GM10248 (cell line): ENCODE results near the gene PEX12.

Source experiments
- CTCF ChIA-PET: fragments of 300-600 bp; sonication (Branson Sonifier 250); formaldehyde crosslinking; extraction: SDS; loops from one replicate; lab custom pipeline; 2021; ENCODE audit warnings: antibody characterized with exemption; lab: Yijun Ruan, JAX
- POLR2A ChIA-PET: fragments of 350-650 bp; sonication (Branson Sonifier 250); formaldehyde crosslinking; extraction: SDS; loops from one replicate; lab custom pipeline; 2020; ENCODE audit warnings: antibody characterized with exemption; lab: Yijun Ruan, JAX
- DNase-seq: peaks from one replicate; pipeline ENCODE4 v3.0.0; 2012; ENCODE audit errors: extremely low spot score
- CTCF ChIP-seq: IDR thresholded peaks from 2 replicates; pipeline ENCODE4 v1.5.1; 2012; ENCODE audit warnings: mild to moderate bottlenecking, low read depth; ENCODE audit errors: extremely low read depth, missing control alignments, control extremely low read depth

PEX12 gene

GRCh38 chr17:35545150-35545549 lies 33.2 kb downstream of the PEX12 start:
- TF ChIP-seq CTCF = no peak
- ChIA-PET POLR2A (no interaction called here), CTCF (interaction anchor here (1.1 to 1.5 kb wide), 3 partner anchors 7 to 12 kb away, joined by 3 to 5 read pairs (median 5); no protein-coding TSS in a partner anchor)
- no peak for DNase-seq

GRCh38 chr17:35543856-35544255 lies 34.5 kb downstream of the PEX12 start:
- no peak for TF ChIP-seq CTCF
- ChIA-PET POLR2A (no interaction called here), CTCF (interaction anchor here (1.0 to 3.1 kb wide), 4 partner anchors 9 to 231 kb away, joined by 3 to 17 read pairs (median 8); no protein-coding TSS in a partner anchor)
- no peak for DNase-seq

GRCh38 chr17:35542990-35543389 lies 35.4 kb downstream of the PEX12 start:
- TF ChIP-seq CTCF = no peak
- CTCF ChIA-PET = interaction anchor here (1.3 to 3.1 kb wide), 4 partner anchors 9 to 230 kb away, joined by 4 to 17 read pairs (median 9); no protein-coding TSS in a partner anchor
- POLR2A ChIA-PET = interaction anchor here (0.6 kb wide), 1 partner anchor 24 kb away, joined by 5 read pairs; no protein-coding TSS in a partner anchor
- DNase-seq = no peak

GRCh38 chr17:35541434-35541833 lies 36.9 kb downstream of the PEX12 start:
- ChIA-PET CTCF (interaction anchor here (1.1 to 3.1 kb wide), 4 partner anchors 8 to 228 kb away, joined by 3 to 17 read pairs (median 5); no protein-coding TSS in a partner anchor), POLR2A (no interaction called here)
- DNase-seq = no peak
- no peak for TF ChIP-seq CTCF

DNA sequence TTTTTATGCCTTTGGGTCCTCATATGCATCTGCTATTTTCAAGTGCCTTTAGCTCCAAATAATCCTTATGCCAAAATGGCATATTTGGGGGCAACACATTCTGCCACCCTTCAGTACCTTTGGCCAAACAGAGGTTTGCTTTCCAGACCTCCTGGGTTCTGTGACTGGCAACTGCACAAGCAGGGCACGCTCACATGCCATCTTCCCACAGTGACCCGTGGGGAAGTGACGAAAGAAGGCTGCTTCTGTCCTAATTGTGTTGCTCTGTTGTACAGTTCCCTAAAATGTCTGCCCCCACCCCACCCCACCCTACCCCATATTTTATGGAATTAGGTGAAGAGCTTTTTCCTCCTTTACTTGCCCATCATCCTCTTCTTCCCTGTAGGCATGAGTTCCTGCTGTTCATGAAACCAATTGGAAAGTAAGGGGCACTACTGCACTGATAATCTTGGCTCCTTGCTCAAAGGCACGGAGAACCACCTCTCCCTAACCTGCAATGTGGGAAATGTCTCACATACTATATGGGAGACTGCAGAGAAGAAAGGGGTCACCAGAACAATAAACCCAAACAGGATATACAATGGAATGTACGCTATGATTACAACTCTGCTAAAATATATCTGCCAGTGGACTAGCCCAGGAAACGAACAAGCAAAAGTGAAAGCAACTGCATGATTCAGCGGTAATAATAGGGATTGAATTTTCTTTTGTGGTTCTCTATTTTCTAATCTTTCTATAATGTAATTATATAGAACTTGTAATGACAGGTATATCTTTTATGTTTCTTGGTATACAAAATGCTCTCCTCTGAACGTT lies 37.6 kb downstream of the PEX12 start:
- CTCF ChIA-PET = interaction anchor here (0.7 to 10.2 kb wide), 4 partner anchors 9 to 230 kb away, joined by 3 to 207 read pairs (median 10); no protein-coding TSS in a partner anchor
- DNase-seq = no peak
- TF ChIP-seq CTCF = no peak
- POLR2A ChIA-PET = no interaction called here

DNA sequence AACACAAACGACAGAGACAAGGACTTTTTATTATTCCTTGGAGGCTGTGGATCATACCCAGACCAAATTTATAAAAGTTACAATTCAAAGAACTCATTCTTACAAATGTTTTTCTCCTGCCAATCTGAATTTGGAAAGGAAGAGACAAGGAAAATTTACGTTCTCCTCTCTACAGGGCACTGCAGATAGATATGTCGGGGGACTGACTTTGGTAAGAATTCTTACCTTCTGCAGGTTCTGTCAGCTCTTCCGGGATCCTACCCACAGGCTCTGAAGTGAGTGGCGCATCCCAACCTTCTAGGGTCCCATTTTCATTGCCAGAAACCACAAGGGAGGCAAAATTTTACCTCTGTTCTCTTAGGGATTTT lies 38.7 kb downstream of the PEX12 start:
- TF ChIP-seq CTCF = no peak
- POLR2A ChIA-PET = no interaction called here
- CTCF ChIA-PET = interaction anchor here (0.5 to 10.2 kb wide), 19 partner anchors 8 to 373 kb away, joined by 3 to 207 read pairs (median 4); no protein-coding TSS in a partner anchor
- DNase-seq = no peak
